Stimulated activated CD4-positive, alpha-beta T cell treated with anti-CD3 and anti-CD28 coated beads, Interleukin-4, amount 100 ng/mL, for 24 hours (primary cell): ENCODE results near the gene TEX51.

Source experiments
- DNase-seq: peaks from one replicate; pipeline ENCODE4 v3.0.0-alpha.2; 2020

TEX51 gene

DNA sequence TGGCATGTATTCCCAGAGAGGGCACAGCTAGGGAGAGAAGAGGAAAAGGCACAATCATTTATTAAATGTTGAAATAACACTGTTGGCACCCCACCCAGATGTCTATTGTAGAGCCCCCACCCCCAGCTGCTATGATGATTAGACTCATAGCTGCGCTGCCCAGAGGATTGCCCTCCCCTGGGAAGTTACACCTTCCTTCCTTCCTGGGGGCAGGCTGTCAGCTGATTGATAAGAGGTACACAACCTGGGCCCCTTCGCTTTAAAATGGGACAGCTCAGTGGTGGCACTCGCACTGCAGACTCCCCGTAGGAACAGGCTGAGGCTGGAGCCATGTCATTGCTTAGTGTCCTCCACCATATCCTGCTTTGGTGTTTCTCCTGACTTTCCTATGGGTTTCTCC lies 18.1 kb downstream of the TEX51 start:
- DNase-seq, result no peak

DNA sequence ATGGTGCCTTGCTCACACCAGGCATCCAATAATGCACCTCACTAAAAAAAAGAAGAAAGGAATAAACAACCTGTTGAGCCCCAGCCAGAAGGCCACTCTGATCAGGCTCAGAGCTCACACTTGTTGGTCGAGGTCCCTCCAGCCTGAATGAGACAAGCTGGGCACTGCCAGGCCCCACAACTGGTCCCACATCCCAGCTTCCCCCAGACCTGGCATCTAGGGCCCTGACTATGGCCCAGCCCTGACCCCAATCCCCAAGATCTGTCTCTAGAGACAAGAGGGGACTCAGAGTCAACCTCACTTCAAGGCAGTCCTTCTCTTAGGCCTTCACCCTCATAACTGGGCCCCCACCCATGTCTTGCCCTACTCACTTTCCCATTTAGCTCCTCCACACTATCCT lies 22.4 kb downstream of the TEX51 start:
- no peak for DNase-seq

DNA sequence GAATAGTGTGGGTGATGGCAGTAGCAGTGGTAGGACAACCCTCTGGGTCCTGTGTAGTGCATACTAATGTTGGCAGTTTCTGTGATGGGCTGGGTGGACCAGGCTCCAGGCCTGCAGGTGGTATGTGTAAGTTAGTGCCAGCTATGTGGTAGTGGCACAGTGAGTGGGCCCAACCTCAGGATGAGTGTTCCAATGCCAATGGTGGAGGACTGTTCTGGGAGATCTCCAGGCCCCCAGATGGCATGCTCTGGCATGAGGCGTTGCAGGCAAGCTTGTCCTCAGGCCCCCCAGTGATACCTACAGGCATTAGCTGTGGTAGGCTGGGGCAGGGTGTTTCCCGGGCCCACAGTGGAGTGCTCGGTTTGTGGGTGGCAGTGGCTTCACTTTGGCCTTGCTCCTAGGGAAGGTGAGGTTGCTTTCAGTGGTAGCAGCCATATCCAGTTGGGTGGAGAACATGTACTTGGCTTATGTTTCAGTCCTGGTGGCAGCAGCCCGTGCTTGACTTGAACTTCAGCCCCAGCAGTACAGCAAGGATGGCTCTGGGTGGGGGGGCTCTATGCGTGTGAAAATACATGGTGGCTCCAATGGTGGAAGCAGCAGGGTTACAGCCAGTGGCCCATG lies 32.4 kb downstream of the TEX51 start:
- no peak for DNase-seq

DNA sequence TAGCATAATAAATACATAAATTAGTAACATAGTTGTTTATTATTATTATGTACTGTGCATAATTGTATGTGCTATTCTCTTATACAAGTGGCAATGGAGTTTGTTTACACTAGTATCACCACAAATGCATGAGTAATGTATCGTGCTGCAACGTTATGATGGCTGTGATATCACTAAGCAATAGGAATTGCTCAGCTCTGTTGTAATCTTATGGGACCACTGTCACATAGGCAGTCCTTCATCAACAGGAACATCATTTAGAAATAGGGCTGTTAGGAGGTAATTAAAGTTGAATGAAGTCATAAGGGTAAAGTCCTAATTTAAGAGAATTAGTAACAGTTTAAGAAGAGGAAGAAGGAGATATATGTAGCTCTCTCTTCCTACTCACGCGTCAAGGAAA lies 33.8 kb downstream of the TEX51 start:
- DNase-seq, result no peak

DNA sequence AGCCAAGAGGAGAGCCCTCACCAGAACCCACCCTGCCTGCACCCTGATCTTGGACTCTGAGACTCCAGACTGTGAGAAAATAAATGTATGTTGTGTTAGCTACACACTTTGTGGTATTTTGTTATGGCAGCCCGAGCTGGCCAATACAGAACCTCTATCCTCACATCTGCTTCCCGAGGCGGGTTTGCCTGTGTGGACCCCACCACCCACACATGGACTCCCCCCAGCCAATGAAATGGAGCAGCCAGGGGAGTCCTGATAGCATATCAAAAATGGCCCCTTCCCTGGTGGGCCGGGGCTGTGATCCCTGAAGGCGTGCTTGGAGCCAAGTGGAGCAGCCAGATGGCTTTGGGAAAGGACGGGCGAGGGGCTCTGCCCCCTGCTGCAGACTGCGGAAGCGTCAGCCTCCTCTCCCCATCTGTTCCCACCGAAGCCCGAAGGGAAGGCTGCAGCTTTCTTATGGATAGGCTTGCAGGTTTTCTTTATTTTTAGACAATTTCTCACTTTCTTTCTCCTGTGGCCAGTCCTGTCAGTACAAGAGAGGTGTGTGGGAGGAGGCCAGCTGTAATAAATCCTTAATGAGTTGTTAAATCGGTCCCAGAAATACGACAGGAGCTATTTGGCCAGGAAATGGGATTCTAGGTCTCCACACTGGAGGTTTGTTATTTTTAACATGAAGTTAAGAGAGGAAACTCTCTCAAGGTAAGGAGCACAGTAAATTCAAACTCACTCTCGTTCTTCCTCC lies 34.4 kb downstream of the TEX51 start:
- no peak for DNase-seq

DNA sequence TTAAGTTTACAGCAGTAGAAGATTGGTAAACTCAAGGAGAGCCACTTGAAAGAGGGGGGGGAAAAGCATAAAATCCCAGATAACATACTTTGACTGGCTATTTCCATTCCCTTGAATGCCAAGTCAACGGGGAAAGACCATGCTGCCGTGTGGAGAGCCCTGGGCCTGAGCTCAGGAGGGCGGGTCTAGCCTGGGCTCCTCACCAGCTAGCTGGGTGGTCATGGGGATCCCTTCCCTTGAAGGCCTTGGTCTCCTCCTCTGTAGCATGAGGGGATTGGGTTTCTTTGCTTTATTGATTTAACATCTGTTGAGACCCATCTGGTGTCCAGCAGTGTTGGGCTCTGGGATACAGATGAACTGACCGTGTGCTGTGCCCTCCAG lies 35.0 kb downstream of the TEX51 start:
- DNase-seq, result no peak

DNA sequence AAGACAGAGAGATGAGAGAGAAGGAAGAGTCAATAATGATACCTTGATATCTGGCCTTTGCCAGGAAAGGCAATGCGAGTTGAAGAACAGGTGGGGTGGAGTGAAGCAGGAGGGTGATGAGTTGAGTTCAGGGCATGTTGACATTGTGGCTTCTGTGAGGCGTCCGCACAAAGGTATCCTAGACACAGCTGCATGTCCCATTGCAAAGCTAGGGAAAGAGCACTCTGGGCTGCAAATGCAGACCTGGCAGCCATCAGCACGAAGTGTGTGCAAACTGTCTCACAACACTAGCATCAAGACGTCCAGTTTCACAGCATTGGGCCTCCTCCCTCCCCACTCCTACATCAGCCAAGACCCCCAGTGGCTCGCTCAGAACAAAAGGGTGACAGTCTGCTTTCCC lies 36.1 kb downstream of the TEX51 start:
- no peak for DNase-seq

DNA sequence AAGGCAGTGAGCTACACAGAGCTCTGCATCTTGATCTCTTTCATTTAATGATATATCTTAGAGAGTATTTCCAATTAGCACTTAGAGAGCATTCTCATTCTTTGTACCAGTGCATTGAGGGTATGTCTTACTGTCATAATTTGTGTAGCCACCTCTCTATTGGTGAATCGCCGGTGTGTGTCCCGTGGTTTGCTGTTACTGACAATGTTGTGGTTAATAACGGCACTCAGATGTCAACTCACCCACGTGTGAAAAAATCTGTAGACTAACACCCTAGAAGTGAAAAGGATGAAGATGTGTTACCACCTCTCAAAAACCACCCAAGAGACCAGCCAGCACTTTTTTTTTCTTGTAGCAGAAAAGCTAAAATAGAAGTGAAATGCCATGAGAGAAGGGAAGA lies 37.1 kb downstream of the TEX51 start:
- no peak for DNase-seq

DNA sequence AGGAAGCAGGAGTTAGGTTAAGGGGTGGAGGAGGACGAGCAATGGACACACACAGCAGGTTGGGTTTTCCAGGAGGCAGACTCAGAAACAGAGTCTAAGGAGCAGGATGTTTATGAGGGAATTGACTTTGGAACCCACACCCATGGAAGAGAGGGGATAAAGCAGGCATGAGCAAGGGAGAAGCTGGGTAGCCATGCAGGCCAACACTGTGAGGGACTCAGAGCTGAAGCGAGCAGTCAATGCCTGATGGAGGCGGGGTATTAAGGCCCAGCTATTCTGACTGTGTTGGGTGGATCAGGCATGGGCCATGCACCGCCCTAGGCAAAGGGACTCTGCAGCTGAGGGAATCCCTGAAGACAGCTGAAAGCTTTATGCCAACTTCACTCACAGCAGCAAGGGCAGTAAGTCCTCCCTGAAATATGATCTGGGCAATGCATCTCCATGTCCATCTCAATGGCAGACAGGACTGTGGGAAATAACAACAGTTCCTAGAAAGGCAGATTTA lies 37.6 kb downstream of the TEX51 start:
- DNase-seq, result no peak

DNA sequence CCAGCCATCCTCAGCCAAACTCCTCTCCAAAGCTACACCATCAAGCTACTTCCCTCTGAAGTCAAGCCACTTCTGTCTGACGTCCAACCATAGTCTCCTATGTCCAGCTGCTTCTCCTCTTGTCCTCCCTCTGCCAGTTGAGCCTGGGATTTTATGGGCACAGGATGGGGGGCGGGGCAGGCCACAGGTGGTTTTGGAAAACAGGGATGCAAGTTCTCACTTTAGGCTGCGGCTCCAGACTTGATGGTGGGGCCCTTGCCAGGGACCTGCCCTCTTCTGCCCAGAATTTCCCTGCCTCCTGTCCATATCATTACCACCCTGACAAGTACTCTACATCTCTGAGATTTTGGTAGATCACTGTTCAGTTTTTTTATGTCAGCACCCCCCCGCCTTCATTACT lies 41.6 kb downstream of the TEX51 start:
- DNase-seq, result no peak

DNA sequence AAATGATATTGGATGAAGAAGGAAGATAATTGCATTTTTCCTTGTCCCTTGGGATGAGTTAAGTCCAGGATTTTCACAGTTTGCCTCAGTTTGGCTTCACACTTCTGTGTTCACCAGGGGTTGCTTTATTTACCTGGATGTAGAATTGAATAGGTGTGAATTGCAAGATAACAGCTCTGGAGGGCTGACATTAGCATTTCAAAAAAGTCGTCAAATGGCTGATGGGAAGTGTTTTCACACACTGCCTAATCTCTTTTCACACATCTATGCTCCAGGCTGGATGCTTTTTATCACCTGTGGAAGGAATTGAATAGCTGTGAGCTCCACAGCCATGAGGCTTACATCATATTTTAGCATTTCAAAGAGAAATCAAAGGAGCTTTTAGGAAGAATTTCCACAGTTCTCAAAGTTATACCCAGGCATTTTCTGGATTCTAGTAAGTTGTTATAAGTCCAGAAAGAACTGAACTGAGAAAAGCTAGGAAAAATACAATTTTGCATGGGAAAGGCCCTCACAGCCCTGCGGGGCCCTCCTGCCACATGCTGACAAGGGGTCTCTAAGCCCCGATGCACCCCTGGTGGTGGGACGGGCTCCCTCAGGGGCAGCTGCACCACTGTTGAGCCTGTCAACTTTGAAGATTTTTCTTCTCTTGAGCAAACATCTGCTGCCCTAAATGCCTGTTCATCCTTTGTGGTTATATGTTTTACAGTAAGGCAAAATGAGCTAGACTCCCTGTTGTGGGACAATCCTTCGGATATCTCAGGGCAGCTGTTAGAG lies 43.9 kb downstream of the TEX51 start:
- no peak for DNase-seq

DNA sequence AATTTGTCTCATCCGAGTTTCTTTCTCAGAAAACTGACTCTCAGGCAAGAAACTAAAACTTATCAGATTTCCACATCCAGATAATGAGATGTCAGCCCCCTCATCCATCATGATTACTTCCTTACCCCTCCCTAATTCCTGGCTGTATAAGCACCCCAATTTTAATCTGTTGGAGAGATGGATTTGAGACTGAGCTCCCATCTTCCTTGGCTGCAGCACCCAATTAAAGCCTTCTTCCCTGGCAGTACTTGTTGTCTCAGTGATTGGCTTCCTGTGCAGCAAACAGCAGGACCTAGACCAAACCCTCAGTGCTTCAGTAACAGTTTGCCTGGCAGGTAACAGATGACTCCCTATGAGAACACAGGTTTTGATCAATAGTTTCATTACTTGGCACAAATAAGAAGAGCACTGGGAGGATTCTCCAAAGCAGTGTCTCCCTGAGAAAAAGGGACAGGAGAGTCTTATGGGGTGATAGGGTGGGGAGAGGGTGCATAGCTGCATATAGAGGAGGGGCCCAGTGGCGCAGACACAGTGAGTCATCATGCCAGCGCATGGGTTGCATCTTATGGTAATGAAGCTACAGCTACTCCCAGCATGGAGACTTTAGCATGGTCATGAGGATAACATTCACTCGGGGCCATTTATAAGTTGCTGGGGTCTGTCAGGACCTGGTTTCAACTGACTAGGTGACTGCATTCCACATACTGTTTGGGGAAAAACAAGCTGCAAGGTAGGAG lies 45.1 kb downstream of the TEX51 start:
- DNase-seq, result no peak

DNA sequence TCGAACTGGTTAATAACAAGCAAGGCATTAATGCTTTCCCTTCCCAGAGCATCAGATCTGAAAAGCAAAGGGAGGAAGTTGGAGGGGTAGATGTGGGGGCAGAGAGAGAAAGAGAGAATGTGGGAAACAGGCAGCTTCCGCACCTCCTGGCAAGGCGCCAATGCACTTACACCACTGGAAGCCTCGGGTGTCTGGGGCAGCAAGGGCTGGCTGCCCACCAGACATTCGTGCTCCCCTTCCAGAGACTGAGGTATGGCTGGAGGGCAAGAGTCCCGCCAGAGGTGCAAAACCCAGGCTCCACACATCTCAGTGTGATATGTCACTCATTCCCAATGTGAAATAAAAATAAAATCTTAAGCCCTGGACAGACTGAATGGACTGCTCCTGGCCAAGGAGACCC lies 46.4 kb downstream of the TEX51 start:
- DNase-seq, result no peak

DNA sequence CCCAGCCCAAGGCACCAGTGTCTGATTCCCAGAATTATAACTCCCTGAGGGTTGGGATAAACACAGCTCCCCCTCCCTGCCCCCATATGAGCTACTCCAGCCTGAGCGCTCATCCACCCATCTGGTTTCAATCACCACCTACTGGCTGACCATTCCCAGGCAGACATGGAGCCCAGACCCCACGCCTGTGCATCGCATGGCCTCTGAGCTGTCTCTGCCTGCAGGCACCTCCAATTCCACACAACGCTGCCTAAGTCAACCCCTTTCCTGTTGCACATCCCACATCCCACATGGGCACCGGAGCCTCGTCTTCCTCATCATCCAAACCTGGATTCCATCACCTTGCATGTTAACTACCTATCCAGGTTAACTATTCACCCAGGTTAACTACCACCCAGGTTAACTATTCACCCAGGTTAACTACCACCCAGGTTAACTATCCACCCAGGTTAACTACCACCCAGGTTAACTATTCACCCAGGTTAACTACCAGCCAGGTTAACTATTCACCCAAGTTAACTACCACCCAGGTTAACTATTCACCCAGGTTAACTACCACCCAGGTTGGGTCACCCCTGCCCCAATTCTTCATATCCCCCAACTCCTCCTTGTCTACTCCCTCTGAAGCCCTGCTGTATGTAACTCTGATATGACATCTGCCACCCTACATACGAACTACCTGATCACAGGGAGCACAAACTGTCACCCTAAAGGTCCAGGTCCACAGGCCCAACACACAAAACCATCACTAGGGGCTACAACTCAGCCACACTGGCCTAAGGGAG lies 47.8 kb downstream of the TEX51 start:
- no peak for DNase-seq

DNA sequence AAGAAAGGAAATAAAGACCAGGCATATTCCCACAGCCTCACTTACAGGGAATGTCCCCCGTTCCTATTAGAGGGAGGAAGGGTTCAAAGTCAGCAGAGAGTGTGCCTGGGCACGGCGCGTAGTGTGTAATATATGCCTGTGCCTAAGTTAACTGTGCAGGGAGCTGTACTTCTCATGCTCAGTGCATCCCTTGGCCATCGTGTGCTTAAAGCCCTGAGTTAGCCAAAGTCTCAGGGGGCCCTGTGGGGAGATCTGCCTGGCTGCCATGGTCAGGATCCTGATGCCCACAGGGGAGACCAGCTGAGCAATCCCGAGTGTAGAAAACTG lies 48.4 kb downstream of the TEX51 start:
- no peak for DNase-seq

DNA sequence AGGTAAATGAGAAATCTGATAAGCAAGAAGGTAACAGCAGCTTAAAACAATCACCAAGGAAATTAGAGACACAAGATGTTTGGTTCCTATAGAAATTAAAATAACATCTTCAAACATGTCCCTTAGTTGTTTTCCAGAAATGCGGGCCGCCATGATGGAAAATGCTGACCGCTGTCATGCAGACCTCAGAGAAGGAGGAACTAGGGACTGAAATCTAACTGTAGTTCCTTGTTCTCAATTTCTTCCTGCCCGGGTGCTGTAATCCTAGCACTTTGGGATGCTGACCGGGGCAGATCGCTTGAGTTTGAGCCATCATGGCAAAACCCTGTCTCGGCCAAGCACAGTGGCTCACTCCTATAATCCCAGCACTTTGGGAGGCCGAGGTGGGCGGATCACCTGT lies 51.1 kb downstream of the TEX51 start:
- DNase-seq, result no peak

DNA sequence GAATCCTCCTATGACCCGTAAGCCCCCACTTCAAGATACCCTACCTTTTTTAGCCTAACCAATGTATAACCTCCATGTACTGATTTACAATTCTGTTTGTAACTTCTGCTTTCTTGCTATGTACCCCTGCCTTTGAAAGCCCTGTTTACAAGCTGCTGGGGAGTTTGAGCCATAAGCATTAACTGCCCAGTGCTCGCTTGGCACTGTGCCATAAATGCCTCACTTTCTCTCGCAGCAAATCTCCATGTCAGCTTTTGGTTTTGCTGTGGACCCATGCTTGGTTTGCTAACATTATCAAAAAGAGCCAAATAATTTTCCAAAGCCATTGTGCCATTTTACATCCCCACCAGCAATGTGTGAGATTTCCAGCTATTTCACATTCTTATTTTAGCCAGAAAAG lies 51.8 kb downstream of the TEX51 start:
- DNase-seq, result no peak
